ENCODE measurements around the gene MUC5AC. TPM values are rescaled to one million over a fixed set of nuclear protein-coding genes. Genes with fewer than 3 reads are reported as not detected.
A peak's percentile ranks its signal among the peaks of the same experiment; 100 is the strongest.
"Not testable (repeated sequence)": the region's sequence is repeated elsewhere in the genome, so short reads cannot be mapped to it uniquely, and the experiment has no call there.

The MUC5AC gene
- total RNA-seq, 2 donors from 2014 or later, result not detected

DNA sequence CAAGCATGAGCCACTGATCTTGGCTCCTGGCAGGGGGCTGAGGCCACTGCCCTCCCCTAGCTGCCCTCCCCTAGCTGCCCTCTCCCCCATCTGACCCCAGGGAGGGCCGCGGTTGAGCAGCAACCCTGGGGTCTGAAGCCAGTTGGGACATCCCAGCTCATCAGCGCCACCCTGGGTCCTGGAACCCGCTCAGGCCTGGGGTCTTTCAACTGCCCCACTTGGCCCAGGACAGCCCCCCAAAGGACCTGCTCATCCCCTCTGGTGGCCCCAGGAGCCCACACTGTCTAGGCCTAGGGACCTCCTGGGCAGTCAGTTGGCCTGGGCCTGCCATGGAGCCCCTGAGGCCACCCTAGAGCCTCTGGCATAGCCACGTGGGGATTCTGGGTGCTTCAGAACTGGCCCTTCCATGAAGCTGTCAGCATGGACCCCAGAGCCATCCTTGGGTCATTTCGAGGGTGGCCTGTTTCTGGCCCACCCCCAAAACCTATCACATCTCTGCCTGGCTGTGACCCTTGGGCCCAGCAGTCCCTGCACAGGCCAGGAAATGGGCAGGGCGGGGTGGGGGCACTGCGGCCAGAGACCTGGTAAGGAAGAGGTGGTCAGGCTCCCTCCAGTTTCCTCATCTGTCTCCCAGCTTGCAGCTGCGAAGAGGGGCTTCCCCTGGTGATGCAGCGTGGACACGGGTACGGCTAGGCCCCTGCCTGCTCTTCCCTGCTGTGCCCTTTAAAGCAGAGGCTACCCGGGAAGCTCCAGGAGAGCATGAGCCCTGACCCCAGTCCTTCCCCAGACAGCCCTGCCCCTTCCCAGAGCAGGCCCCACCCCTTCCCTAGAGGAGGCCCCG lies 45.2 kb upstream of the MUC5AC start:
- no peaks in the 10 kb centered on the region for H3K4me1 Mint-ChIP-seq
- DNase-seq, result peak; percentile 38
- TF ChIP-seq, protein P1, sequence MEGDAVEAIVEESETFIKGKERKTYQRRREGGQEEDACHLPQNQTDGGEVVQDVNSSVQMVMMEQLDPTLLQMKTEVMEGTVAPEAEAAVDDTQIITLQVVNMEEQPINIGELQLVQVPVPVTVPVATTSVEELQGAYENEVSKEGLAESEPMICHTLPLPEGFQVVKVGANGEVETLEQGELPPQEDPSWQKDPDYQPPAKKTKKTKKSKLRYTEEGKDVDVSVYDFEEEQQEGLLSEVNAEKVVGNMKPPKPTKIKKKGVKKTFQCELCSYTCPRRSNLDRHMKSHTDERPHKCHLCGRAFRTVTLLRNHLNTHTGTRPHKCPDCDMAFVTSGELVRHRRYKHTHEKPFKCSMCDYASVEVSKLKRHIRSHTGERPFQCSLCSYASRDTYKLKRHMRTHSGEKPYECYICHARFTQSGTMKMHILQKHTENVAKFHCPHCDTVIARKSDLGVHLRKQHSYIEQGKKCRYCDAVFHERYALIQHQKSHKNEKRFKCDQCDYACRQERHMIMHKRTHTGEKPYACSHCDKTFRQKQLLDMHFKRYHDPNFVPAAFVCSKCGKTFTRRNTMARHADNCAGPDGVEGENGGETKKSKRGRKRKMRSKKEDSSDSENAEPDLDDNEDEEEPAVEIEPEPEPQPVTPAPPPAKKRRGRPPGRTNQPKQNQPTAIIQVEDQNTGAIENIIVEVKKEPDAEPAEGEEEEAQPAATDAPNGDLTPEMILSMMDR (conservative IDR thresholded peaks at IDR 0.05), result no peak

DNA sequence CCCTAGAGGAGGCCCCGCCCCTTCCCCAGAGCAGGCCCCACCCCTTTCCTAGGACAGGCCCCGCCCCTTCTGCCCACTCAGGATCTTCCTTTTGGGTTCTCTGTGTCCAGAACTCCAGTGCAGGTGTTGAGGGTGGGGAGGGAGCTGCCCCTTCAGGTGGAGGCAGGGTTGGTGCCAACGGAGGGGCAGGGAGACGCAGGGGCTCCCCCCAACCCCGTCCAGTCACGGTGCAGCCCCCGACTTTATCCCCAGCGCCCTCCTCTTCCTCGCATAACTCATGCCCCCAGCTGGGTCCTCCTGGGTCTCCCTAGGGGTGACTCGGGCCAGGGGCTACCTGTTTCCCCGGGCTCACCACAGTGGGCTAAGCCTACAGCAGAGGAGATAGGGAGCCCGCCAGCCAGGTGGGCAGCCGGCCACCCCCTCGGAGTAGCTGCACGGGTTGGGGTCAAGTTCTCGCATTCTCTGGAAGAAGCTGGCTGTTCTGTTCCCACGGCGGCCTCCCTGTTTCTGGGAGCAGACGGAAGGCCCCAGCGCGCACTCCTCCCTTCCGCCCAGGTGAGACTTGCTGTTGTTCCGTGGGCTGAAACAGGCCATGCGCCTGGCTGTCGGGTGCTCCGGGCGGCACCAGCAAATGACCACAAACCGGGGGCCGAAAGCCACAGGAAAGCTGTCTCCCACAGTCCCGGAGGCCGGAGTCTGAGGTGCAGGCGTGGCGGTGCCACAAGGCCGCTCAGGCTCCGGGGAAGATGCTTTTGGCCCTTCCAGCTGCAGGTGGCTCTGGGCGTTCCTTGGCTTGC lies 44.1 kb upstream of the MUC5AC start:
- Histone ChIP-seq H3K36me3 (ENCODE audit: control insufficient read depth, insufficient read depth, low read length) (no peaks in the 10 kb centered on the region), H3K27me3 (ENCODE audit: control insufficient read depth, insufficient read depth, low read length, poor library complexity, severe bottlenecking) (no peaks in the 10 kb centered on the region), H3K27ac (ENCODE audit: low read depth, low read length) (no peak overlapping the region), H3K9me3 (ENCODE audit: control insufficient read depth, low read length) (no peaks in the 10 kb centered on the region), H3K4me3 (ENCODE audit: low read length) (no peak overlapping the region), H3K9ac (ENCODE audit: extremely low read depth, low read length, poor library complexity, severe bottlenecking) (no peak overlapping the region), H3K4me1 (ENCODE audit: control insufficient read depth, insufficient read depth, low read length) (no peaks in the 10 kb centered on the region)
- 87 to 92% methylated on average over 19 to 35 of the region's 36 CpGs for WGBS, 2 experiments (ENCODE audit: insufficient coverage in 1 of 2, insufficient read length in 1 of 2)
- Mint-ChIP-seq H3K27ac (no peak overlapping the region), H3K27me3 (ENCODE audit: insufficient read depth) (no peaks in the 10 kb centered on the region), H3K9me3 (no peaks in the 10 kb centered on the region), H3K4me1 (no peaks in the 10 kb centered on the region), H3K4me3 (no peak overlapping the region), H3K36me3 (ENCODE audit: low read depth) (no peaks in the 10 kb centered on the region)
- peak; percentile 50 for DNase-seq
- TF ChIP-seq, protein P1 (conservative IDR thresholded peaks at IDR 0.05), result no peak

More for the DNA sequence above, 45.2 kb upstream of the MUC5AC start:
- no peak overlapping the region for H3K4me3 ChIP-seq (ENCODE audit: low read length)
- Mint-ChIP-seq H3K4me3 (no peak overlapping the region), H3K36me3 (ENCODE audit: low read depth) (no peaks in the 10 kb centered on the region), H3K27ac (no peak overlapping the region), H3K27me3 (ENCODE audit: insufficient read depth) (no peaks in the 10 kb centered on the region), H3K9me3 (no peaks in the 10 kb centered on the region)
- no peaks in the 10 kb centered on the region for H3K4me1 ChIP-seq (ENCODE audit: control insufficient read depth, insufficient read depth, low read length)
- no peaks in the 10 kb centered on the region for H3K36me3 ChIP-seq (ENCODE audit: control insufficient read depth, insufficient read depth, low read length)
- no peak overlapping the region for H3K27ac ChIP-seq (ENCODE audit: low read depth, low read length)
- no peaks in the 10 kb centered on the region for H3K9me3 ChIP-seq (ENCODE audit: control insufficient read depth, low read length)
- WGBS, 2 experiments (ENCODE audit: insufficient coverage in 1 of 2, insufficient read length in 1 of 2), result 92 to 94% methylated on average over 8 to 13 of the region's 14 CpGs
- no peaks in the 10 kb centered on the region for H3K27me3 ChIP-seq (ENCODE audit: control insufficient read depth, insufficient read depth, low read length, poor library complexity, severe bottlenecking)
- no peak overlapping the region for H3K9ac ChIP-seq (ENCODE audit: extremely low read depth, low read length, poor library complexity, severe bottlenecking)

GRCh38 chr11:1115292-1115691 lies 42.5 kb upstream of the MUC5AC start:
- not testable (repeated sequence) for H3K9ac ChIP-seq (ENCODE audit: extremely low read depth, low read length, poor library complexity, severe bottlenecking); H3K27ac ChIP-seq (ENCODE audit: low read depth, low read length)

More at GRCh38 chr11:1115292-1115691, 42.5 kb upstream of the MUC5AC start:
- WGBS, 2 experiments (ENCODE audit: insufficient coverage in 1 of 2, insufficient read length in 1 of 2), result 83 to 87% methylated on average over 3 to 6 of the region's 6 CpGs
- not testable (repeated sequence) for H3K9me3 ChIP-seq (ENCODE audit: control insufficient read depth, low read length); H3K36me3 ChIP-seq (ENCODE audit: control insufficient read depth, insufficient read depth, low read length); H3K4me1 ChIP-seq (ENCODE audit: control insufficient read depth, insufficient read depth, low read length); H3K9me3 Mint-ChIP-seq; H3K4me3 ChIP-seq (ENCODE audit: low read length); H3K27ac Mint-ChIP-seq; H3K36me3 Mint-ChIP-seq (ENCODE audit: low read depth); H3K4me1 Mint-ChIP-seq; H3K27me3 ChIP-seq (ENCODE audit: control insufficient read depth, insufficient read depth, low read length, poor library complexity, severe bottlenecking); H3K4me3 Mint-ChIP-seq; H3K27me3 Mint-ChIP-seq (ENCODE audit: insufficient read depth)
- DNase-seq, result peak; percentile 20
